Measurements from ENCODE around the gene SF3B1.

Gene SF3B1

GRCh38 chr2:197359859-197360258 lies 75.0 kb downstream of the SF3B1 start:
- TF ChIP-seq CTCF (IDR thresholded peaks at IDR 0.05; ENCODE audit: low read depth, low read length) = no peak
- DNase-seq (ENCODE audit: extremely low read depth, low read depth) = no peak

GRCh38 chr2:197358931-197359330 lies 75.9 kb downstream of the SF3B1 start:
- no peak for TF ChIP-seq CTCF (IDR thresholded peaks at IDR 0.05; ENCODE audit: low read depth, low read length)
- DNase-seq (ENCODE audit: extremely low read depth, low read depth) = no peak

- no peak for TF ChIP-seq CTCF (IDR thresholded peaks at IDR 0.05; ENCODE audit: low read depth, low read length)
- DNase-seq (ENCODE audit: extremely low read depth, low read depth) = no peak
Observed at GRCh38 chr2:197357986-197358385, 76.8 kb downstream of the SF3B1 start.

GRCh38 chr2:197356136-197356535 lies 78.7 kb downstream of the SF3B1 start:
- TF ChIP-seq CTCF (IDR thresholded peaks at IDR 0.05; ENCODE audit: low read depth, low read length) = peak; percentile 29
- no peak for DNase-seq (ENCODE audit: extremely low read depth, low read depth)

- DNase-seq (ENCODE audit: extremely low read depth, low read depth) = no peak
- no peak for TF ChIP-seq CTCF (IDR thresholded peaks at IDR 0.05; ENCODE audit: low read depth, low read length)
Observed at GRCh38 chr2:197354169-197354558, 80.7 kb downstream of the SF3B1 start.

- TF ChIP-seq CTCF (IDR thresholded peaks at IDR 0.05; ENCODE audit: low read depth, low read length) = no peak
- DNase-seq (ENCODE audit: extremely low read depth, low read depth) = no peak
Observed at GRCh38 chr2:197353393-197354168, 81.2 kb downstream of the SF3B1 start.

GRCh38 chr2:197349699-197350098 lies 85.1 kb downstream of the SF3B1 start:
- no peak for DNase-seq (ENCODE audit: extremely low read depth, low read depth)
- no peak for TF ChIP-seq CTCF (IDR thresholded peaks at IDR 0.05; ENCODE audit: low read depth, low read length)
